ENCODE measurements around the gene CSF3. TPM values are rescaled to one million over a fixed set of nuclear protein-coding genes. Genes with fewer than 3 reads are reported as not detected.
A peak's percentile ranks its signal among the peaks of the same experiment; 100 is the strongest.

CSF3 gene
- total and polyA plus RNA-seq, 4 donors, result 1.7 to 317 (median 5.4) TPM

DNA sequence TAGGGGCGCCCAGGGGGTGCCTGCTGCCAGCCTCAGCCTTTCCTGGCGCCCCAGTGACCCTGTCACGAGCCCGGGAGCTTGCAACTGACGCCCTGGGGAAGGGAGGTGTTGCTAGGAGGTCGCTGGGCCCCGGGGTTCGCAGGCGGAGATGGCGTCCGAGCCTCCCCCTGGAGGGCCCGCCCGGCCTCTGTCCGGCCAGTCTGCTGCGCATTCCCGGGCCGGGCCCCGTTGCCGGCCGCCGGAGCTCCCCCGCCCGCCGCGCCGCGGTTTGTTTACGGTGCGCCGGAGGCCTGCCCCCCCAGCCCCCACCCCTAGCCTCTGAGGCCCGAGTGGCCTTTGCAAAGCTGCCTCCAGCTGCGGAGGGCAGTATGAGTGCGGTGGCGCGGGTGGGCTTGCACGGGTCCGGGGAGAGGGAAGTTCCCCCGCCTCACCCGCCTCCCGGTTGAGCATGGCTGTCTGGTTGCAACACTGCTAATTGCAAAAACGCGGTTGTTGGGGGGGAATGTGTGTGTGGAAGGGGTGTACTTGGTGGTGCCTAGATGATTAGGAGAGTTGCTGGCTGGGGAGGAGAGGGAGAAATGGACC, 48.0 kb downstream of the CSF3 start:
- Histone ChIP-seq H3K9me3 (ENCODE audit: control insufficient read depth in 4 of 4, insufficient read depth in 3 of 4, low read length in 3 of 4) (no peaks in the 10 kb centered on the region), H3K36me3 (ENCODE audit: control insufficient read depth in 4 of 4, insufficient read depth in 4 of 4, low read length in 4 of 4) (no peaks in the 10 kb centered on the region), H3K4me1 (ENCODE audit: control insufficient read depth in 5 of 5, insufficient read depth in 5 of 5, low read length in 5 of 5) (peaks cover 14 to 46% (median 21%) of the 10 kb centered on the region in 5 donors), H3K4me3 (peak overlapping the region; percentile 86), H3K27me3 (ENCODE audit: control insufficient read depth in 3 of 3, insufficient read depth in 3 of 3, low read length in 2 of 3) (no peaks in the 10 kb centered on the region), H3K27ac (ENCODE audit: low read depth in 1 of 2, low read length in 1 of 2) (peak overlapping the region; percentile 94 to 97), H3K9ac (ENCODE audit: insufficient read depth in 1 of 2, low read length in 2 of 2) (peak overlapping the region; percentile 13 to 94)
- 0 to 1% methylated on average over 28 to 42 of the region's 42 CpGs for WGBS, 2 donors
- peak; percentile 29 for ATAC-seq (ENCODE audit: insufficient read depth, low FRiP score)
- TF ChIP-seq, protein P1, sequence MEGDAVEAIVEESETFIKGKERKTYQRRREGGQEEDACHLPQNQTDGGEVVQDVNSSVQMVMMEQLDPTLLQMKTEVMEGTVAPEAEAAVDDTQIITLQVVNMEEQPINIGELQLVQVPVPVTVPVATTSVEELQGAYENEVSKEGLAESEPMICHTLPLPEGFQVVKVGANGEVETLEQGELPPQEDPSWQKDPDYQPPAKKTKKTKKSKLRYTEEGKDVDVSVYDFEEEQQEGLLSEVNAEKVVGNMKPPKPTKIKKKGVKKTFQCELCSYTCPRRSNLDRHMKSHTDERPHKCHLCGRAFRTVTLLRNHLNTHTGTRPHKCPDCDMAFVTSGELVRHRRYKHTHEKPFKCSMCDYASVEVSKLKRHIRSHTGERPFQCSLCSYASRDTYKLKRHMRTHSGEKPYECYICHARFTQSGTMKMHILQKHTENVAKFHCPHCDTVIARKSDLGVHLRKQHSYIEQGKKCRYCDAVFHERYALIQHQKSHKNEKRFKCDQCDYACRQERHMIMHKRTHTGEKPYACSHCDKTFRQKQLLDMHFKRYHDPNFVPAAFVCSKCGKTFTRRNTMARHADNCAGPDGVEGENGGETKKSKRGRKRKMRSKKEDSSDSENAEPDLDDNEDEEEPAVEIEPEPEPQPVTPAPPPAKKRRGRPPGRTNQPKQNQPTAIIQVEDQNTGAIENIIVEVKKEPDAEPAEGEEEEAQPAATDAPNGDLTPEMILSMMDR (IDR thresholded peaks at IDR 0.05; ENCODE audit: control extremely low read depth, extremely low read depth), result no peak
- peak; percentile 60 to 76 (median 66) for DNase-seq

DNA sequence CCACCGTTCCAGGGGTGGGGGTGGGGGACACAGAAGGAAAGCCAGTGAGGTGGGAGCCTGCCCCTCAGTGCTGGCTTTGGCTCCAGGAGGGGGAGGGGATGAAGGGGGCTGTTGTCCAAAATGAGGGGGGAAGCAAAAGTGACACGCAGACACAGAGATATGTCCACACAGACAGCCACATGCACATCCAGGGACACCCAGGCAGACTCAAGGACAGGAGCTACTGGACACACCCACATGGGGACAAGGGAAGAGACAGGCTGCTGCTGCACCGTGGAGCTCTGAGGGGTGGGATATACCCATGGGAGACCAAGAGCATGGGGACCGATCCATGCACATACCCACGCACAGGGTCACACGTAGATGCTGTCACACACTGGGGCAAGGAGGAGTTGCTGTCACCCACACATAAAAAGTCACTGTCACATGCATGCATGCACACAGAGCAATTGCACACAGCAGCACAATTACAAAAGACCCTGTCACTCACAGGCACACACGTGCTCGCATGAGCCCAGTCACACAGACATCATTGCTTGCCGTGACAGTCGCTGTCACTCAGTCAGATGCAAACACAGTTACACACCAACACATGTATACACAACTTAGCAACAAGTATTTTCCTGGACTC, 48.8 kb downstream of the CSF3 start:
- Histone ChIP-seq H3K9ac (ENCODE audit: insufficient read depth in 1 of 2, low read length in 2 of 2) (peak overlapping the region; percentile 13 to 75), H3K36me3 (ENCODE audit: control insufficient read depth in 4 of 4, insufficient read depth in 4 of 4, low read length in 4 of 4) (no peaks in the 10 kb centered on the region), H3K4me3 (peak overlapping the region; percentile 86), H3K27ac (ENCODE audit: low read depth in 1 of 2, low read length in 1 of 2) (peak overlapping the region; percentile 94 to 97), H3K4me1 (ENCODE audit: control insufficient read depth in 5 of 5, insufficient read depth in 5 of 5, low read length in 5 of 5) (peaks cover 17 to 53% (median 27%) of the 10 kb centered on the region in 5 donors), H3K27me3 (ENCODE audit: control insufficient read depth in 3 of 3, insufficient read depth in 3 of 3, low read length in 2 of 3) (no peaks in the 10 kb centered on the region), H3K9me3 (ENCODE audit: control insufficient read depth in 4 of 4, insufficient read depth in 3 of 4, low read length in 3 of 4) (no peaks in the 10 kb centered on the region)
- DNase-seq (no peak), ATAC-seq (ENCODE audit: insufficient read depth, low FRiP score) (no peak)
- TF ChIP-seq, protein P1 (IDR thresholded peaks at IDR 0.05; ENCODE audit: control extremely low read depth, extremely low read depth), result no peak
- WGBS, 2 donors, result 10 to 23% methylated on average over 10 of the region's 10 CpGs

DNA sequence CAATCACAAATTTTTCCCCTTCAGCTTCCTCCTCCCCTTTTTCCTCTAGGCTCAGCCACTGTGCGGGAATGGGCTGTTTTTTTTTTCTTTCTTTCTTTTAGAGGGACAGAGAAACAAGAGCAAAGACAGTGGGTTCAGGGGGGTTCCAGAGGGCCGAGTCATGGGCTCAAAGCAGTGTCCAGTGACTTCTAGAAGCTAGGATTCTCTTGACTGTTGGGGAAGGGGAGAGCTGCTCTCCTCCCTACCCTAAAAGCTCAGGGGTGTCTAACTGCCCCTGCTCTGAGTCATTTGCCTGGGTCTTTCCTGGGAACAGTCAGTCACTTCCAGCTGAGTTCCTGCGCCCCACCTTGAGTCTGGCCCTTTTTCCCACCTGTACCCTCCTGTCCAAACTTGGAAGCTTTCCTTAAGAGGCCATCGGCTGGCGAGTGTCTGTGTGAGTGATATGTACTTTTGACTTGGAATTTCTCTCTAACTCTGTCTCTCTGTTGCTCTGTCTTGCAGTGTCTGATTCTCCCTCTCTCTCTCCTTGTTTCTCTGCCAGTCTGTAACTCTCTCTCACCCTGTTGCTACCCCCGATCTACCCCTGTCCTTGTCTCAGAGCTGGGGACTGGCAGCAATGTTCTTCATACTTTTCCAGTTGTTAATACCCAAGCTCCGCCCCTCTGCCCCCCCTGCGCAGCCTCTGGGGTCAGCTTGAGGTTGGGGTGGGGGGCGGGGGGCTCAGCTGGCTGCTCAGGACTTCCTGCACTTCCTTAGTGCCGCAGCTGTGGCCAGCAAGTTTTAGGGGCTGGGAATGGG, 49.9 kb downstream of the CSF3 start:
- H3K36me3 ChIP-seq (ENCODE audit: control insufficient read depth in 4 of 4, insufficient read depth in 4 of 4, low read length in 4 of 4), result no peaks in the 10 kb centered on the region
- DNase-seq (peak; percentile 82 to 88 (median 83)), ATAC-seq (ENCODE audit: insufficient read depth, low FRiP score) (no peak)
- peak overlapping the region in 1 of 2 donors; percentile 79 for H3K9ac ChIP-seq (ENCODE audit: insufficient read depth in 1 of 2, low read length in 2 of 2)
- peaks cover 22 to 65% (median 37%) of the 10 kb centered on the region in 5 donors for H3K4me1 ChIP-seq (ENCODE audit: control insufficient read depth in 5 of 5, insufficient read depth in 5 of 5, low read length in 5 of 5)
- 20 to 26% methylated on average over 10 of the region's 10 CpGs for WGBS, 2 donors
- H3K9me3 ChIP-seq (ENCODE audit: control insufficient read depth in 4 of 4, insufficient read depth in 3 of 4, low read length in 3 of 4), result no peaks in the 10 kb centered on the region
- no peak overlapping the region for H3K4me3 ChIP-seq
- peak overlapping the region; percentile 73 to 76 for H3K27ac ChIP-seq (ENCODE audit: low read depth in 1 of 2, low read length in 1 of 2)
- H3K27me3 ChIP-seq (ENCODE audit: control insufficient read depth in 3 of 3, insufficient read depth in 3 of 3, low read length in 2 of 3), result no peaks in the 10 kb centered on the region
- TF ChIP-seq, protein P1 (IDR thresholded peaks at IDR 0.05; ENCODE audit: control extremely low read depth, extremely low read depth), result no peak
